HEK293T (cell line): ENCODE results near the gene CEP170B.

Experiments
- ARNT ChIP-seq: fragments of 450-650 bp; IDR thresholded peaks from 2 replicates; pipeline ENCODE4 v1.6.1; 2017; ENCODE audit warnings: mild to moderate bottlenecking
- BHLHE40 ChIP-seq: fragments of 450-650 bp; IDR thresholded peaks from 2 replicates; pipeline ENCODE4 v1.6.1; 2016; ENCODE audit warnings: mild to moderate bottlenecking, moderate library complexity, borderline replicate concordance
- HDGF ChIP-seq: fragments of 450-650 bp; IDR thresholded peaks from 2 replicates; pipeline ENCODE4 v1.6.1; 2017; ENCODE audit warnings: antibody characterized with exemption, borderline replicate concordance
- LEF1 ChIP-seq: fragments of 450-650 bp; IDR thresholded peaks from 2 replicates; pipeline ENCODE4 v1.6.1; 2017; ENCODE audit warnings: mild to moderate bottlenecking, borderline replicate concordance
- NFRKB ChIP-seq: fragments of 450-650 bp; IDR thresholded peaks from 2 replicates; pipeline ENCODE4 v1.6.1; 2016; ENCODE audit warnings: mild to moderate bottlenecking, moderate library complexity
- SP1 ChIP-seq: fragments of 450-650 bp; IDR thresholded peaks from 2 replicates; pipeline ENCODE4 v1.6.1; 2017
- TARDBP ChIP-seq: fragments of 450-650 bp; IDR thresholded peaks from 2 replicates; pipeline ENCODE4 v1.6.1; 2016
- TF ChIP-seq, protein P1 (sequence below): fragments of 450-650 bp; IDR thresholded peaks from 2 replicates; pipeline ENCODE4 v1.6.1; 2016

DNA sequence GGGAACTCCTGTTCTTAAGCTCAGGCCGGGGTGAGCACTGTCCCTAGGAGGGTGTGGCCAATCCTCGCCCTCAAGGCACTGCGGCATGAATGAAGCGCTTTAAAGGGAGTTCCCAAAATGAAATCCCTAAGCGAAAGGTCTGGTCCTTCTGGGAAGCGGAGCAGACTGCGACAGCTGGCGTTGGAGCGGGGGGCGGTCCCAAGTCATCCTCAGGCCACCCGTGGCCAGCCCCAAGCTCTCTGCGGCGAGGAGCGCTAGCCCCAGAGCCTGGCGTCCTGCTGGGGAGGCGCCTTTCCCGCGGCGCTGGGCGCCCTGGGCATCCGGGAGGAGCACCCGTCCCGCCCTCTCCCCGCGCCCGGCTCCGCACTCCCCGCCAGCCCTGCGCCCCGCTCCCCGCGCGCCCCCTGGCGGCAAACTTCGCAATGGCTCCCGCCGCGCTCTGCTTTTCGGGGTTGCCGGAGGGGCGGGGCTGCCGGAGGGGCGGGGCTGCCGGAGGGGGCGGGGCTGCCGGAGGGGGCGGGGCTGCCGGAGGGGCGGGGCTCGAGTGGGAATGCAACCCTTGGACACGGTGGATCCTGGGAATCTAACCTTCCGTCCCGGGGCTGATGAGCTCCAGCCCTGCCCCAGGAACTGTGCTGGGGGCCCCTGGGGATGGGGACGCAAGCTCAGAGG lies 38.7 kb upstream of the CEP170B start:
- TF ChIP-seq BHLHE40 (no peak), ARNT (no peak), LEF1 (no peak), SP1 (no peak), HDGF (no peak), TARDBP (no peak), NFRKB (no peak)
- TF ChIP-seq, protein P1, sequence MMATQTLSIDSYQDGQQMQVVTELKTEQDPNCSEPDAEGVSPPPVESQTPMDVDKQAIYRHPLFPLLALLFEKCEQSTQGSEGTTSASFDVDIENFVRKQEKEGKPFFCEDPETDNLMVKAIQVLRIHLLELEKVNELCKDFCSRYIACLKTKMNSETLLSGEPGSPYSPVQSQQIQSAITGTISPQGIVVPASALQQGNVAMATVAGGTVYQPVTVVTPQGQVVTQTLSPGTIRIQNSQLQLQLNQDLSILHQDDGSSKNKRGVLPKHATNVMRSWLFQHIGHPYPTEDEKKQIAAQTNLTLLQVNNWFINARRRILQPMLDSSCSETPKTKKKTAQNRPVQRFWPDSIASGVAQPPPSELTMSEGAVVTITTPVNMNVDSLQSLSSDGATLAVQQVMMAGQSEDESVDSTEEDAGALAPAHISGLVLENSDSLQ, result no peak
